ENCODE data around the gene CCL25. TPM values are rescaled to one million over a fixed set of nuclear protein-coding genes. Genes with fewer than 3 reads are reported as not detected.

CCL25 gene
- total and polyA plus RNA-seq, 2 donors (not counting 3 experiments of a cell fraction or from before 2014, with no cell fraction given) = not detected

DNA sequence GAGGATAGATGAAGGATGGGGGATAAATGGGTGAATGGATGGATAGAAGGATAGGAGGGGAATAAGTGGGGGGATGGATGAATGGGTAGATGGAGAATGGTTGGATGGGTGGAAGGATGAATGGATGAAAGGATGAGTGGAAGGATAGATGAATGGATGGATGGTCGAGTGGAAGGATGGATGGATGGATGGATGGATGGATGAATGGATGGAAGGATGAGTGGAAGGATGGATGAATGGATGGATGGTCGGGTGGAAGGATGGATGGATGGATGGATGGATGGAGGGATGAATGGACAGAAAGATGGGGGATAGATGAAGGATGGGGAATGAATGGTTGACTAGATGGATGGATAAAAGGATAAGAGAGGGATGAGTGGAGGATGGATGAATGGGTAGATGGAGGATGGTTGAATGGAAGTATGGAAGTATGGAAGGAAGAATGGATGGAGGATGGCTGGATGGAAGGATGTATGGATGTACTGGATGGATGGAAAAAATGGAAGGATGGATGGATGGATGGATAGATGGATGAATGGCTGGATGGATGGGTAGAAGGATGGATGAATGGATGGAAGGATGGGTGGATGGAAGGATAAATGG, 54.8 kb downstream of the CCL25 start:
- TF ChIP-seq GATA2 (IDR thresholded peaks at IDR 0.05; ENCODE audit: insufficient read depth, insufficient read length, low read depth, low read length) (no peak), MYC (IDR thresholded peaks at IDR 0.05; ENCODE audit: low read depth, low read length) (no peak), FOS (IDR thresholded peaks at IDR 0.05; ENCODE audit: borderline replicate concordance, insufficient read depth, low read length) (no peak), POLR2A (IDR thresholded peaks at IDR 0.05; ENCODE audit: low read depth, low read length) (no peak), JUN (IDR thresholded peaks at IDR 0.05; ENCODE audit: borderline replicate concordance, insufficient read depth, insufficient read length, low read depth) (no peak), CTCF (IDR thresholded peaks at IDR 0.05; ENCODE audit: extremely low read depth in 1 of 2, insufficient read depth in 1 of 2, low read depth in 1 of 2, low read length in 2 of 2) (no peak), POLR2AphosphoS5 (IDR thresholded peaks at IDR 0.05; ENCODE audit: insufficient read depth, low read depth, low read length) (no peak), EZH2 (IDR thresholded peaks at IDR 0.05; ENCODE audit: borderline replicate concordance, low read depth, low read length, severe bottlenecking) (no peak)
- TF ChIP-seq, protein P1, sequence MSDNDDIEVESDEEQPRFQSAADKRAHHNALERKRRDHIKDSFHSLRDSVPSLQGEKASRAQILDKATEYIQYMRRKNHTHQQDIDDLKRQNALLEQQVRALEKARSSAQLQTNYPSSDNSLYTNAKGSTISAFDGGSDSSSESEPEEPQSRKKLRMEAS (IDR thresholded peaks at IDR 0.05; ENCODE audit: insufficient read depth, insufficient read length) = no peak
- H3K9ac ChIP-seq (replicated peaks; ENCODE audit: extremely low read depth, insufficient read depth, low read length) = no peak overlapping the region
- no peaks in the 10 kb centered on the region for H3K4me1 ChIP-seq (ENCODE audit: control insufficient read depth, extremely low read depth, insufficient read depth, low read length)
- no peak overlapping the region for H3K4me2 ChIP-seq (ENCODE audit: insufficient read depth, low read length)
- H3K79me2 ChIP-seq (ENCODE audit: control insufficient read depth, insufficient read depth, low read length) = no peaks in the 10 kb centered on the region
- H2AFZ ChIP-seq (ENCODE audit: low read depth, low read length) = no peak overlapping the region
- BruUV-seq (replicated peaks) = no TSS peak
- H3K9me1 ChIP-seq (replicated peaks; ENCODE audit: control insufficient read depth, extremely low read depth, insufficient read depth, low read length) = no peaks in the 10 kb centered on the region
- H3K4me3 ChIP-seq (replicated peaks in 1 of 3; ENCODE audit: insufficient read depth in 1 of 3, low read depth in 1 of 3, low read length in 3 of 3) = no peak overlapping the region
- DNase-seq (ENCODE audit: low read depth, low spot score) = no peak
- H4K20me1 ChIP-seq (replicated peaks; ENCODE audit: control insufficient read depth, extremely low read depth, insufficient read depth, low read length) = no peaks in the 10 kb centered on the region
- intact Hi-C loops (cut with micrococcal nuclease) (no loop called here), dilution Hi-C loops (cut with MboI; ENCODE audit: extremely low pct_ligation_motif_present, low sequenced_read_pairs) (no loop called here)
- no peaks in the 10 kb centered on the region for H3K27me3 ChIP-seq (ENCODE audit: control insufficient read depth in 2 of 2, insufficient read depth in 2 of 2, low read length in 2 of 2)
- ChIA-PET CTCF (no interaction called here), POLR2A (no interaction called here)
- H3K36me3 ChIP-seq (ENCODE audit: control insufficient read depth in 2 of 2, extremely low read depth in 1 of 2, insufficient read depth in 2 of 2, low read length in 2 of 2) = no peaks in the 10 kb centered on the region
- no peak overlapping the region for H3K27ac ChIP-seq (ENCODE audit: insufficient read depth, low read depth, low read length)
- H3K9me3 ChIP-seq (replicated peaks; ENCODE audit: control insufficient read depth, insufficient read depth, low read length) = no peaks in the 10 kb centered on the region
- no peak for FAIRE-seq

Measured in endothelial cell of umbilical vein (primary cell).